Measurements from ENCODE around the gene DCHS2. TPM values are rescaled to one million over a fixed set of nuclear protein-coding genes. Genes with fewer than 3 reads are reported as not detected.

The DCHS2 gene
- polyA plus RNA-seq, 3 donors: 3.9 to 7.6 (median 7.1) TPM

- no peak for DNase-seq
Measured at GRCh38 chr4:154389148-154389547, 102.5 kb downstream of the DCHS2 start.

GRCh38 chr4:154384012-154384411 is 107.6 kb downstream of the DCHS2 start:
- DNase-seq: no peak

- no peak for DNase-seq
Measured at GRCh38 chr4:154376486-154376885, 115.1 kb downstream of the DCHS2 start.

GRCh38 chr4:154368060-154368459 is 123.5 kb downstream of the DCHS2 start:
- no peak for DNase-seq

- no peak for DNase-seq
Measured at GRCh38 chr4:154367659-154368058, 123.9 kb downstream of the DCHS2 start.

- DNase-seq: no peak
Measured at GRCh38 chr4:154366956-154367355, 124.6 kb downstream of the DCHS2 start.

- no peak for DNase-seq
Measured at GRCh38 chr4:154364066-154364845, 127.3 kb downstream of the DCHS2 start.

GRCh38 chr4:154361450-154361849 is 130.1 kb downstream of the DCHS2 start:
- no peak for DNase-seq

- no peak for DNase-seq
Measured at GRCh38 chr4:154360491-154360890, 131.1 kb downstream of the DCHS2 start.

- DNase-seq: no peak
Measured at GRCh38 chr4:154354883-154355282, 136.7 kb downstream of the DCHS2 start.

GRCh38 chr4:154349829-154350228 is 141.8 kb downstream of the DCHS2 start:
- DNase-seq: peak; percentile 5

- DNase-seq: no peak
Measured at GRCh38 chr4:154348657-154349056, 142.9 kb downstream of the DCHS2 start.

GRCh38 chr4:154345359-154345758 is 146.2 kb downstream of the DCHS2 start:
- no peak for DNase-seq

GRCh38 chr4:154344686-154345085 is 146.9 kb downstream of the DCHS2 start:
- no peak for DNase-seq

- DNase-seq: no peak
Measured at GRCh38 chr4:154343651-154344050, 147.9 kb downstream of the DCHS2 start.

- DNase-seq: no peak
Measured at GRCh38 chr4:154341448-154341847, 150.2 kb downstream of the DCHS2 start.

GRCh38 chr4:154335588-154335987 is 156.0 kb downstream of the DCHS2 start:
- DNase-seq: no peak

GRCh38 chr4:154332681-154333421 is 158.7 kb downstream of the DCHS2 start:
- peak; percentile 8 for DNase-seq

- no peak for DNase-seq
Measured at GRCh38 chr4:154329939-154330338, 161.7 kb downstream of the DCHS2 start.

- DNase-seq: peak; percentile 28
Measured at GRCh38 chr4:154329268-154329868, 162.2 kb downstream of the DCHS2 start.

GRCh38 chr4:154328030-154328429 is 163.6 kb downstream of the DCHS2 start:
- DNase-seq: no peak

GRCh38 chr4:154320521-154320920 is 171.1 kb downstream of the DCHS2 start:
- DNase-seq: no peak

GRCh38 chr4:154319736-154320135 is 171.9 kb downstream of the DCHS2 start:
- no peak for DNase-seq

Measured in renal pelvis (tissue), 4 donors.